Endometrium (tissue), 2 donors: Measurements from ENCODE around the gene CNRIP1.

ENCODE experiments used
- FAIRE-seq: peaks from 2 replicates; lab custom pipeline; 2012; peaks lifted over from hg19 to GRCh38; lab: Jason Lieb, UNC
- donor health status: control.
- donor health status: control.

Gene CNRIP1

GRCh38 chr2:68251187-68251854 is 68.4 kb downstream of the CNRIP1 start:
- FAIRE-seq, result peak; percentile 43

DNA sequence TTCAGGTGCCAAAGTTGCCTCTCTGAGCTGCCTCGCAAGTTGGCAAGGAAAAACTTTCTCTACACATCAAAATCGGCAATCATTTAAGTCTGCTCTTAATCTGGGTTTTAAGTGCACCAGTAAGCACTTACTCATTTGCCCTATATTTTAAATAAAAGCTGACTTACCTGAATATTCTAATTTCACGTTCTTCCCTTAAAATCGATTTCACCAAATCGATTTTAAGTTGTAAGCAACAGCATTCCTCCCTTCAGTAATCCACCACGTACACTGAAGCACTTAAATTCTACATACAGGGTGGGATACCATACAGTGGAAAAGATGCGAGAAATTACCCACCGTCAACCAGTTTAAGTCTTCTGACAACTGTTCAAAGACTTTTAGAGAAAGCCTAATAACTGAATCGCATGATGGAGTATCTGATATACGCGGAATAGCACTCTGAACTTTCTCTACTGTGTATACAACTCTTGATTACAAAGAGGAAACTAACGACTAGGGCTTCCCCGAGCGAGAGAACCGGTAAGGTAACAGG is 69.0 kb downstream of the CNRIP1 start:
- no peak for FAIRE-seq

DNA sequence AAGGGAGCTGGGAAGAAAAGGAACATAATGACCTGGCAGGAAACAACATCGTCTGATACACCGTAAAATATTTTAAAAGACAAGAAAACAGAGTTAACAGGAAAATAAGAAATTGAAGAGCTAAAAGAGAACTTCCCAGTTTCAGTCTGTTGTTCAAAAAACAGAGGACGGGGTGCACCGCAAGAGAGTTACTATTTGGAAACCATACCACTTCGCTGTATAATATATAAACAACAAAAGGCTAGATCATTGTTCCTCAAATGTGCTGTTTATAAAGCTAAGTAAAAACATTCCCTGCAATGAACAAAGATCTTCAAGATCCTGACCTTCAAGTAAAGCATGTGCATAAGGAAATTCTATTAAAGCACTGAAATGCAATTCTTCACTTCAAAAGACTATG is 69.6 kb downstream of the CNRIP1 start:
- no peak for FAIRE-seq

- FAIRE-seq, result no peak
Measured at GRCh38 chr2:68248806-68249205, 70.9 kb downstream of the CNRIP1 start.

DNA sequence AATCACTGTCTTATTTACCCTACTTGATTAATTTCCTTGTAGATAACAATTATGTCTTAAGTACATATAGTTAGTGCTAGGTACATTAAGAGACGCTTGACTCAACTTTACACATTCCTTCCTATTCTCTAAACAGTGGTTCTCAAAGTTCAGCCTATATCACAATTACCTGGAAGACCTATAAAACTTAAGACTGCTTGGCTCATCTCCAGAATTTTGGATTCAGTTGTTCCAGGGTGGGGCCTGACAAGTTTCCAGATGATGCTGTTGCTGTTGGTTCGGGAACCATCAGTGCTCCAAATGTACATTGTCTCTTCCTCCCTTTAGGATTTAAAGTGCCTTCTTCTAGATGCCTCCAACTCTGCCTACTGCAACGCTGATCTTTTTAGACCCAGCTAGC is 71.4 kb downstream of the CNRIP1 start:
- FAIRE-seq, result no peak

GRCh38 chr2:68246396-68246795 is 73.4 kb downstream of the CNRIP1 start:
- FAIRE-seq, result no peak

- FAIRE-seq, result no peak
Measured at GRCh38 chr2:68245672-68246071, 74.1 kb downstream of the CNRIP1 start.

- FAIRE-seq, result no peak
Measured at GRCh38 chr2:68245066-68245465, 74.7 kb downstream of the CNRIP1 start.

GRCh38 chr2:68244456-68244855 is 75.3 kb downstream of the CNRIP1 start:
- no peak for FAIRE-seq
